ENCODE results near the gene NLK. TPM values are rescaled to one million over a fixed set of nuclear protein-coding genes. Genes with fewer than 3 reads are reported as not detected.
A peak's percentile ranks its signal among the peaks of the same experiment; 100 is the strongest.

The NLK gene
- total RNA-seq, 4 donors from 2014 or later = 24.7 to 37.5 (median 32.4) TPM

GRCh38 chr17:28049071-28049470 is 6.6 kb downstream of the NLK start:
- H3K27me3 ChIP-seq = no peaks in the 10 kb centered on the region
- no peak overlapping the region for H3K27ac ChIP-seq
- H3K4me3 ChIP-seq = no peak overlapping the region
- peaks cover 0 to 76% (median 21%) of the 10 kb centered on the region in 4 donors for H3K4me1 ChIP-seq
- 93 to 100% methylated on average over 1 of the region's 1 CpG for WGBS, 2 donors
- H3K36me3 ChIP-seq = no peaks in the 10 kb centered on the region
- DNase-seq (ENCODE audit: low spot score in 2 of 2) = no peak
- TF ChIP-seq EP300 (IDR thresholded peaks at IDR 0.05) = no peak
- TF ChIP-seq CTCF (IDR thresholded peaks at IDR 0.05) = no peak
- TF ChIP-seq POLR2A (IDR thresholded peaks at IDR 0.05) = no peak
- H3K9me3 ChIP-seq = no peaks in the 10 kb centered on the region

GRCh38 chr17:28053044-28053670 is 10.7 kb downstream of the NLK start:
- WGBS, 2 donors = 76 to 78% methylated on average over 3 of the region's 3 CpGs
- TF ChIP-seq CTCF (IDR thresholded peaks at IDR 0.05) (no peak), POLR2A (IDR thresholded peaks at IDR 0.05) (no peak), EP300 (IDR thresholded peaks at IDR 0.05) (no peak)
- H3K36me3 ChIP-seq = no peaks in the 10 kb centered on the region
- DNase-seq (ENCODE audit: low spot score in 2 of 2) = no peak
- H3K27me3 ChIP-seq = no peaks in the 10 kb centered on the region
- peaks cover 0 to 64% (median 20%) of the 10 kb centered on the region in 4 donors for H3K4me1 ChIP-seq
- H3K9me3 ChIP-seq = no peaks in the 10 kb centered on the region
- no peak overlapping the region for H3K4me3 ChIP-seq
- peak overlapping the region in 2 of 4 donors; percentile 5 to 45 for H3K27ac ChIP-seq

GRCh38 chr17:28053725-28054124 is 11.2 kb downstream of the NLK start:
- Histone ChIP-seq H3K36me3 (no peaks in the 10 kb centered on the region), H3K27ac (peak overlapping the region in 1 of 4 donors; percentile 45), H3K9me3 (no peaks in the 10 kb centered on the region), H3K4me1 (peaks cover 0 to 58% (median 18%) of the 10 kb centered on the region in 4 donors), H3K4me3 (no peak overlapping the region), H3K27me3 (no peaks in the 10 kb centered on the region)
- WGBS, 2 donors = 79 to 80% methylated on average over 2 of the region's 2 CpGs
- DNase-seq (ENCODE audit: low spot score in 2 of 2) = no peak
- TF ChIP-seq EP300 (IDR thresholded peaks at IDR 0.05) (no peak), CTCF (IDR thresholded peaks at IDR 0.05) (no peak), POLR2A (IDR thresholded peaks at IDR 0.05) (no peak)

- Histone ChIP-seq H3K4me3 (no peak overlapping the region), H3K27ac (no peak overlapping the region), H3K36me3 (no peaks in the 10 kb centered on the region), H3K27me3 (no peaks in the 10 kb centered on the region), H3K4me1 (peaks cover 0 to 63% (median 22%) of the 10 kb centered on the region in 4 donors), H3K9me3 (no peaks in the 10 kb centered on the region)
- DNase-seq (ENCODE audit: low spot score in 2 of 2) = no peak
- TF ChIP-seq POLR2A (IDR thresholded peaks at IDR 0.05) = no peak
- no peak for TF ChIP-seq EP300 (IDR thresholded peaks at IDR 0.05)
- no peak for TF ChIP-seq CTCF (IDR thresholded peaks at IDR 0.05)
- 60 to 63% methylated on average over 2 of the region's 2 CpGs for WGBS, 2 donors
Observed at GRCh38 chr17:28055546-28056275, 13.2 kb downstream of the NLK start.

- H3K4me1 ChIP-seq = peaks cover 0 to 63% (median 22%) of the 10 kb centered on the region in 4 donors
- H3K27me3 ChIP-seq = no peaks in the 10 kb centered on the region
- H3K4me3 ChIP-seq = no peak overlapping the region
- TF ChIP-seq EP300 (IDR thresholded peaks at IDR 0.05) (no peak), POLR2A (IDR thresholded peaks at IDR 0.05) (no peak), CTCF (IDR thresholded peaks at IDR 0.05) (no peak)
- no peak overlapping the region for H3K27ac ChIP-seq
- no peaks in the 10 kb centered on the region for H3K36me3 ChIP-seq
- no peak for DNase-seq (ENCODE audit: low spot score in 2 of 2)
- WGBS, 2 donors = 63 to 67% methylated on average over 3 of the region's 3 CpGs
- no peaks in the 10 kb centered on the region for H3K9me3 ChIP-seq
Observed at GRCh38 chr17:28056276-28056620, 13.8 kb downstream of the NLK start.

Data from tibial nerve (tissue), 4 donors.